ENCODE data around the gene PITPNM3.

GRCh38 chr17:6524520-6524919 is 31.8 kb downstream of the PITPNM3 start:
- TF ChIP-seq POLR2A (IDR thresholded peaks at IDR 0.05; ENCODE audit: low read length) = no peak
- TF ChIP-seq GATA1 (IDR thresholded peaks at IDR 0.05; ENCODE audit: low read depth, low read length) = no peak
